DLD1 (cell line): Measurements from ENCODE around the gene ADIG.
"Not testable (repeated sequence)": the region's sequence is repeated elsewhere in the genome, so short reads cannot be mapped to it uniquely, and the experiment has no call there.

Experiments
- in situ Hi-C: cut with HindIII; loops from 2 replicates; pipeline ENCODE4 v1.10.0; 2017; ENCODE audit warnings: low sequenced_read_pairs

The ADIG gene

GRCh38 chr20:38569747-38570525 lies 11.1 kb upstream of the ADIG start:
- in situ Hi-C loops = no loop called here

GRCh38 chr20:38573413-38573812 lies 7.6 kb upstream of the ADIG start:
- in situ Hi-C loops = no loop called here

GRCh38 chr20:38579219-38579910 lies 1.6 kb upstream of the ADIG start:
- in situ Hi-C loops = no loop called here

GRCh38 chr20:38579921-38580320 lies 1.1 kb upstream of the ADIG start:
- in situ Hi-C loops = no loop called here

GRCh38 chr20:38581830-38582358 lies 897 bp downstream of the ADIG start:
- in situ Hi-C loops = no loop called here

GRCh38 chr20:38583306-38583705 lies 2.3 kb downstream of the ADIG start:
- in situ Hi-C loops = no loop called here

GRCh38 chr20:38584099-38584763 lies 3.2 kb downstream of the ADIG start:
- in situ Hi-C loops = no loop called here

- in situ Hi-C loops = no loop called here
Observed at GRCh38 chr20:38585404-38586180, 4.6 kb downstream of the ADIG start.

- in situ Hi-C loops = no loop called here
Observed at GRCh38 chr20:38586181-38586525, 5.2 kb downstream of the ADIG start.

GRCh38 chr20:38588303-38588702 lies 7.3 kb downstream of the ADIG start:
- in situ Hi-C loops = no loop called here

GRCh38 chr20:38589351-38589750 lies 8.4 kb downstream of the ADIG start:
- in situ Hi-C loops = no loop called here

- in situ Hi-C loops = no loop called here
Observed at GRCh38 chr20:38589967-38590675, 9.1 kb downstream of the ADIG start.

GRCh38 chr20:38590676-38591473 lies 9.9 kb downstream of the ADIG start:
- in situ Hi-C loops = no loop called here

GRCh38 chr20:38591474-38592410 lies 10.7 kb downstream of the ADIG start:
- in situ Hi-C loops = no loop called here

GRCh38 chr20:38592411-38592790 lies 11.4 kb downstream of the ADIG start:
- in situ Hi-C loops = not testable (repeated sequence)

GRCh38 chr20:38594281-38594680 lies 13.3 kb downstream of the ADIG start:
- in situ Hi-C loops = not testable (repeated sequence)

- in situ Hi-C loops = not testable (repeated sequence)
Observed at GRCh38 chr20:38595886-38596285, 14.9 kb downstream of the ADIG start.

GRCh38 chr20:38599410-38599882 lies 18.4 kb downstream of the ADIG start:
- in situ Hi-C loops = no loop called here
